22Rv1 (cell line): Measurements from ENCODE around the gene SEMA5A.

Experiments
- H3K27ac ChIP-seq: fragments of 450-650 bp; 2 replicates; pipeline ENCODE4 v1.5.1; 2017
- ZFX ChIP-seq: fragments of 450-650 bp; IDR thresholded peaks from 2 replicates; pipeline ENCODE4 v1.6.1; 2017; ENCODE audit warnings: antibody characterized with exemption, borderline replicate concordance
- TF ChIP-seq, protein P1 (sequence below): fragments of 450-650 bp; IDR thresholded peaks from 2 replicates; pipeline ENCODE4 v1.5.1; 2017; ENCODE audit warnings: mild to moderate bottlenecking

SEMA5A gene

DNA sequence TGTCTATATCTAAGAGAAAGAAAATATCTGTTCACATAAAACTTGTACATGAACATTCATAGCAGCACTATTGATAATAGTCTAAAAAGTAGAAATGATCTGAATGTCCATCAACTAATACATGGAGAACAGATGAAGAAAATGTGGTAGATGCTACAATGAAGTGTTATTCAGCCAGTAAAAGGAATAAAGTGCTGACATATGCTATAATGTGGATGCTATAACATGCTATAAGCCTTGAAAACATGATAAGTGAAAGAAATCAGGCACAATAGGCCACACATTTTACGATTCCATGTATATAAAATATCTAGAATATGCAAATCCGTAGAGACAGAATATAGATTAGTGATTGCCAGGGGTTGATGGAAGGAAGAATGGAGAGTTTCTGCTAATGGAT, 146.8 kb downstream of the SEMA5A start:
- TF ChIP-seq, protein P1, sequence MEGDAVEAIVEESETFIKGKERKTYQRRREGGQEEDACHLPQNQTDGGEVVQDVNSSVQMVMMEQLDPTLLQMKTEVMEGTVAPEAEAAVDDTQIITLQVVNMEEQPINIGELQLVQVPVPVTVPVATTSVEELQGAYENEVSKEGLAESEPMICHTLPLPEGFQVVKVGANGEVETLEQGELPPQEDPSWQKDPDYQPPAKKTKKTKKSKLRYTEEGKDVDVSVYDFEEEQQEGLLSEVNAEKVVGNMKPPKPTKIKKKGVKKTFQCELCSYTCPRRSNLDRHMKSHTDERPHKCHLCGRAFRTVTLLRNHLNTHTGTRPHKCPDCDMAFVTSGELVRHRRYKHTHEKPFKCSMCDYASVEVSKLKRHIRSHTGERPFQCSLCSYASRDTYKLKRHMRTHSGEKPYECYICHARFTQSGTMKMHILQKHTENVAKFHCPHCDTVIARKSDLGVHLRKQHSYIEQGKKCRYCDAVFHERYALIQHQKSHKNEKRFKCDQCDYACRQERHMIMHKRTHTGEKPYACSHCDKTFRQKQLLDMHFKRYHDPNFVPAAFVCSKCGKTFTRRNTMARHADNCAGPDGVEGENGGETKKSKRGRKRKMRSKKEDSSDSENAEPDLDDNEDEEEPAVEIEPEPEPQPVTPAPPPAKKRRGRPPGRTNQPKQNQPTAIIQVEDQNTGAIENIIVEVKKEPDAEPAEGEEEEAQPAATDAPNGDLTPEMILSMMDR = no peak
- TF ChIP-seq ZFX = no peak
- no peak overlapping the region for H3K27ac ChIP-seq

GRCh38 chr5:9398227-9398626, 147.6 kb downstream of the SEMA5A start:
- no peak overlapping the region for H3K27ac ChIP-seq
- TF ChIP-seq, protein P1 = no peak
- TF ChIP-seq ZFX = no peak

- H3K27ac ChIP-seq = no peak overlapping the region
- TF ChIP-seq, protein P1 = no peak
- TF ChIP-seq ZFX = no peak
Observed at GRCh38 chr5:9396285-9396770, 149.5 kb downstream of the SEMA5A start.

DNA sequence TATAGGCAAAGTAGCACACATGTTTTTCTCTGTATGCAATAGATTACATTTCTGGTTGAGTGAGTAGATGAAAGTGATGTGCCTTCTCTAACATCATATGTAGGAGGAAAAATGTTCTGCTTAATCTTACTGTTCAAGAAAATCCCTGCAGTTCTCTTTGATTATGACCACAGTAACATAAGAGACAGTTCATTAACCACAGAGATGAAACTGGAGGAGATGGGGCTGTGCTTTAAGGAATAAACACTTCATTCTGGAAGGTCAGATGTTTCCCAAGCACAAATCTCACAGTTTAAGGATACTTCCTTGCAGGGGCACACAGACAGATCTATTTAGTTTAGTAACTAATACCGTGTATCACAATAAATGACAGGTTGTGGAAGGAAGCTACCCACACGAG, 150.2 kb downstream of the SEMA5A start:
- TF ChIP-seq, protein P1 = no peak
- no peak for TF ChIP-seq ZFX
- no peak overlapping the region for H3K27ac ChIP-seq

- no peak for TF ChIP-seq ZFX
- TF ChIP-seq, protein P1 = no peak
- H3K27ac ChIP-seq = no peak overlapping the region
Observed at GRCh38 chr5:9394221-9394620, 151.7 kb downstream of the SEMA5A start.

DNA sequence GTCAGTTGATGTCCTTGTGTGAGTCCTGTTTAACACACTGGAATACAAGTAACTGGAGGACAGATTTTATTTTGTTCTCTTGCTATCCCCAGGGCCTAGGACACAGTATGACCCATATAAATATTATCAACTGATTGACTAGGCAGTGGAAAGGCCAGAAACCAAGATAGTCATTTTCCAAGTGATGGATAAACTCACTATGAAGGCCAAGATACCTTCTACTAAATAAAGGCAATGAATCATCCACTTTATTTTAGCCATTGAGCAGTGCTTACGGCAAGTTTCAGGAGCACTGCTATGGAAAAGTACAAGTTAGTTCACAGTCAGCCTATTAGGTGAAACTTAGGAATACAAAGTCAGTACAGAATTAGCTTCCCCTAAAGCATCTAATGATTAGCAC, 153.2 kb downstream of the SEMA5A start:
- TF ChIP-seq, protein P1 = no peak
- TF ChIP-seq ZFX = no peak
- no peak overlapping the region for H3K27ac ChIP-seq

DNA sequence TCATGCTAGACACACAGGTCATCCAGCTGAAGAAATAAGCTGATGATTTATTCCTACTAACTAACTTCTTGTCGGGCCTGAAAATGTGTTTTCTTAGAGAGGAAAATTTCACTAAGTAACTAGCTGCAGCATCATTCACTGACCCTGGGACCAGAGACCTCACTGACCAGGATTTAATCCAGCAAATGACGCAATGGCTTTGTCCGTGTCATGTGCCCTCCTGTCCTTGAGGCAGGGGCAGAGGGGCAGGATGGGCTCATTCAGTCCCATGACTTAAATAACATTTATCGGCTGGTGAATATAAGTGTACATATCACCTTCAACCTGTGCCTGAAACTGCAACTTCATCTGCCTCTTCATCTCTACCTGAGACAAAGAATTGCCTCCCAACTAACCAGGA, 154.8 kb downstream of the SEMA5A start:
- H3K27ac ChIP-seq = no peak overlapping the region
- no peak for TF ChIP-seq ZFX
- TF ChIP-seq, protein P1 = no peak
